ENCODE results near the gene HEXIM2. TPM values are rescaled to one million over a fixed set of nuclear protein-coding genes. Genes with fewer than 3 reads are reported as not detected.

Gene HEXIM2
- total and polyA plus RNA-seq, 2 of the 13 experiments (the other 11 are each of a cell fraction or from before 2014, with no cell fraction given) = 27.1 to 32.4 TPM

GRCh38 chr17:45149669-45150664, 11.7 kb upstream of the HEXIM2 start:
- H3K9ac ChIP-seq (ENCODE audit: insufficient read depth, low read depth, low read length) = peak overlapping the region; percentile 85
- no peaks in the 10 kb centered on the region; a peak in 2 of 5 replicates for H3K27me3 ChIP-seq (ENCODE audit: control insufficient read depth in 1 of 2, insufficient read depth in 2 of 2, low read length in 2 of 2)
- WGBS (ENCODE audit: low lambda C conversion rate) = 1% methylated on average over 56 of the region's 56 CpGs
- peak overlapping the region; percentile 95 for H3K4me2 ChIP-seq (ENCODE audit: low read depth, low read length)
- H3K79me2 ChIP-seq (ENCODE audit: insufficient read depth, low read length) = peaks cover 36% of the 10 kb centered on the region
- FAIRE-seq (no peak), ATAC-seq (peak; percentile 7), DNase-seq (ENCODE audit: low spot score) (no peak)
- no peak overlapping the region for H2AFZ ChIP-seq (ENCODE audit: low read length)
- POLR2A ChIA-PET = interaction anchor here (0.6 to 19.8 kb wide), 28 partner anchors 12 to 369 kb away, joined by 3 to 2487 read pairs (median 13); partner anchors contain the start of genes ACBD4, HEXIM2, MAP3K14 and NMT1
- in situ Hi-C loops (cut with HindIII; ENCODE audit: extremely low pct_ligation_motif_present, low pct_unique_long_range_greater_than_20kb) = loop anchor here (5.0 kb wide), 2 partner anchors 47 to 97 kb away; no protein-coding TSS in a partner anchor
- no peaks in the 10 kb centered on the region for H3K9me3 ChIP-seq (ENCODE audit: low read length)
- peaks cover 24% of the 10 kb centered on the region for H3K4me1 ChIP-seq (ENCODE audit: insufficient read depth, low read length)
- H3K4me3 ChIP-seq (replicated peaks in 1 of 3; ENCODE audit: insufficient read depth in 1 of 3, low read depth in 2 of 3, low read length in 3 of 3) = peak overlapping the region; percentile 97 to 98 (median 97)
- H4K20me1 ChIP-seq (ENCODE audit: insufficient read depth, low read length) = peaks cover 35% of the 10 kb centered on the region
- intact Hi-C loops (cut with micrococcal nuclease; ENCODE audit: unreplicated experiment) = loop anchor here (1.0 kb wide), 1 partner anchor 47 kb away; no protein-coding TSS in a partner anchor
- CTCF ChIA-PET (ENCODE audit: low intra/inter-chr PET ratio, low total read pairs) = interaction anchor here (1.2 to 8.5 kb wide), 5 partner anchors 9 to 47 kb away, joined by 4 to 130 read pairs (median 10); partner anchors contain the start of genes ACBD4 and HEXIM2
- peak overlapping the region; percentile 69 for H3K27ac ChIP-seq (ENCODE audit: extremely low read length, insufficient read depth, low read length)
- no peaks in the 10 kb centered on the region; a peak in 1 of 5 replicates for H3K36me3 ChIP-seq (replicated peaks in 1 of 2; ENCODE audit: control insufficient read depth in 1 of 2, insufficient read depth in 2 of 2, low read length in 2 of 2)
- BruUV-seq (replicated peaks) = no TSS peak
- TF ChIP-seq ZNF784 (CRISPR knock-in tag; IDR thresholded peaks at IDR 0.05; ENCODE audit: borderline replicate concordance) (peak; percentile 47; the same call in 1 of the 2 replicates), MZF1 (CRISPR knock-in tag; IDR thresholded peaks at IDR 0.05; ENCODE audit: borderline replicate concordance) (no peak), NKX3-1 (CRISPR knock-in tag; IDR thresholded peaks at IDR 0.05) (peak; percentile 50; the same call in 1 of the 2 replicates), MEIS1 (CRISPR knock-in tag; IDR thresholded peaks at IDR 0.05; ENCODE audit: borderline replicate concordance) (0 out of 2 replicates have a peak, but pooled peaks have one; percentile 24), ZNF468 (CRISPR knock-in tag; IDR thresholded peaks at IDR 0.05) (no peak; the same call in 1 of the 2 replicates), LBX2 (CRISPR knock-in tag; IDR thresholded peaks at IDR 0.05; ENCODE audit: borderline replicate concordance) (0 out of 2 replicates have a peak, but pooled peaks have one; percentile 5), TRAFD1 (CRISPR knock-in tag; IDR thresholded peaks at IDR 0.05; ENCODE audit: borderline replicate concordance) (peak; percentile 19; the same call in 1 of the 2 replicates), POLR2A (IDR thresholded peaks at IDR 0.05; ENCODE audit: insufficient read depth in 1 of 2, low read depth in 2 of 2, low read length in 2 of 2) (peak in 1 of 2 experiments; percentile 47; a peak in 1 of 4 replicates), ZNF598 (CRISPR knock-in tag; IDR thresholded peaks at IDR 0.05; ENCODE audit: borderline replicate concordance) (peak; percentile 91), GPBP1L1 (CRISPR knock-in tag; IDR thresholded peaks at IDR 0.05) (no peak), ZNF431 (CRISPR knock-in tag; IDR thresholded peaks at IDR 0.05; ENCODE audit: borderline replicate concordance, low read depth) (peak; percentile 25; the same call in 1 of the 2 replicates), HMGXB4 (CRISPR knock-in tag; IDR thresholded peaks at IDR 0.05; ENCODE audit: borderline replicate concordance in 1 of 2, low read depth in 1 of 2) (peak; percentile 7 to 25; a peak in 2 of 4 replicates), ZNF777 (CRISPR knock-in tag; IDR thresholded peaks at IDR 0.05) (peak; percentile 67; the same call in 1 of the 2 replicates), ZNF121 (CRISPR knock-in tag; IDR thresholded peaks at IDR 0.05) (no peak)
